OCI-LY3 (cell line): Measurements from ENCODE around the gene RANBP3.

Source experiments
- H2AFZ ChIP-seq: fragments of 200-600, 300-600 bp; shearing (Covaris generic); 2 replicates; pipeline ENCODE4 v1.6.0; 2014; ENCODE audit warnings: antibody characterized with exemption, low read depth, low read length
- H3K27ac ChIP-seq: fragments of 200-600, 300-600 bp; sonication (generic); 2 replicates; pipeline ENCODE4 v1.5.1; 2014; ENCODE audit warnings: mild to moderate bottlenecking, low read length, moderate library complexity, mixed read lengths
- H3K27me3 ChIP-seq: fragments of 200-600, 300-600 bp; sonication (generic); 2 replicates; pipeline ENCODE4 v1.6.1; 2014; ENCODE audit warnings: low read depth, low read length, mixed read lengths
- H3K36me3 ChIP-seq: fragments of 200-600, 300-600 bp; sonication (generic); replicated peaks from 2 replicates; pipeline ENCODE3; 2014; ENCODE audit warnings: low read depth, low read length, mixed read lengths
- H3K4me1 ChIP-seq: fragments of 300-600, 200-600 bp; sonication (generic); 2 replicates; pipeline ENCODE4 v1.6.1; 2014; ENCODE audit warnings: low read length, mixed read lengths
- H3K4me2 ChIP-seq: fragments of 200-600, 300-600 bp; sonication (generic); 2 replicates; pipeline ENCODE4 v1.6.1; 2014; ENCODE audit warnings: low read length, mixed read lengths
- H3K4me3 ChIP-seq: fragments of 300-600, 200-600 bp; sonication (generic); 2 replicates; pipeline ENCODE4 v1.5.1; 2014; ENCODE audit warnings: antibody characterized with exemption, mild to moderate bottlenecking, low read length, moderate library complexity
- H3K79me2 ChIP-seq: fragments of 300-600, 200-600 bp; shearing (Covaris generic); 2 replicates; pipeline ENCODE4 v1.6.1; 2014; ENCODE audit warnings: mild to moderate bottlenecking, low read length, mixed read lengths
- H3K9ac ChIP-seq: fragments of 300-600, 200-600 bp; shearing (Covaris generic); 2 replicates; pipeline ENCODE4 v1.6.0; 2014; ENCODE audit warnings: mild to moderate bottlenecking, low read length, moderate library complexity
- H3K9me3 ChIP-seq: fragments of 200-600, 300-600 bp; shearing (Covaris generic); 2 replicates; pipeline ENCODE4 v1.6.1; 2014; ENCODE audit warnings: low read length, mixed read lengths; ENCODE audit not compliant: insufficient read depth
- H4K20me1 ChIP-seq: fragments of 200-600, 300-600 bp; sonication (generic); 2 replicates; pipeline ENCODE4 v1.6.1; 2016; ENCODE audit warnings: low read length, mixed read lengths; ENCODE audit not compliant: insufficient read depth
- EZH2phosphoT487 ChIP-seq: fragments of 200-600 bp; shearing (Covaris generic); IDR thresholded peaks from 2 replicates; pipeline ENCODE4 v1.6.1; 2018; ENCODE audit warnings: antibody characterized with exemption, mixed run types, low read depth
- TF ChIP-seq, protein P1 (sequence below): fragments of 200-600, 300-600 bp; sonication (generic); IDR thresholded peaks from 2 replicates; pipeline ENCODE4 v1.5.1; 2014; ENCODE audit warnings: antibody characterized with exemption, low read length, low read depth

RANBP3 gene

DNA sequence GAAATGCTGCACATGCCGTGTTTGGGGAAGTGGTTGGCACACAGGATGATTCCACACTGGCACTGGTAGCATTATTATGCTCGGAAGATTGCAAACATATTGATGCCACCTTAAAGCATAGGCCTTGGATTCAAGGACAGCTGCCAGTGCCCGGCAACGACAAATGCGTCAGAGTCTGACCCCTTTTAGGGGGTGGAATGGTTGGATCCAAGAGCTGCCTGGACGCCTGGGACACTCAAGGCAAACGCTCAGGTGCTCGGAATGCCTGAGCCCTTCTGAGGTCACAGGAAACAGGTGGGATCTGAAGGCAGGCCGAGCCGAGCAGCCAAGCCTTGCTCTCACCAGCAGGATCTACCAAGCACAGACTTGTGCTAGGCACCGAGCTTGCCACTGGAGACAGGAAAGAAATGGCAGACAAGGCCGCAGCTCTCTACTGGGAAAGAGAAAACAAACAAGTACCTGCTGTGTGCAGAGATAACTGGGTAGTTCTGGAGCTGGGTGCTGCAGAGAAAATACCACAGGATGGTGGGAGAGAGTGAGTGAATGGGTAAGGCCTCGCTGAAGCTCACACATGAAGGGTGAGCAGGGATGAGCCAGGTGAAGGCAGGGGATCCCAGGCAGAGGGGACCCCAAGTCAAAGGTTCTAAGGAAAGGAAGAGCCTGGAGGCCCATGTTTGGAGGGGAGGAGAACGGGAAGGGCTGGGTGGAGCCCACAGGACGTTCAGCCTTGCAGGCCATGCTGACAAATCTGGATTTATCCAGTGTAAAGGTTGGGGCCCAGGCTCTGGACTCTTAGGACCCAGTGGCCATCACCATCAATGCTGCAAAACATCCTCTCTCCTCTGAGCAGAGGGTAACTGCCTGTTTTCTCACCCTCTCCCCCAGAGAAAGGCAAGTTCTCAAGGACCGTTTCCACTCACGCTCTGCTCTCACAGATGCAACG is 9.2 kb downstream of the RANBP3 start:
- Histone ChIP-seq H3K9me3 (no peaks in the 10 kb centered on the region), H3K9ac (no peak overlapping the region), H3K4me2 (peak overlapping the region; percentile 39), H3K27ac (peak overlapping the region; percentile 29), H3K27me3 (no peaks in the 10 kb centered on the region), H3K36me3 (peaks cover 59% of the 10 kb centered on the region), H3K4me3 (no peak overlapping the region), H4K20me1 (peaks cover 96% of the 10 kb centered on the region), H3K4me1 (peaks cover 24% of the 10 kb centered on the region), H2AFZ (no peak overlapping the region), H3K79me2 (peaks cover 100% of the 10 kb centered on the region)
- TF ChIP-seq EZH2phosphoT487 = no peak
- TF ChIP-seq, protein P1, sequence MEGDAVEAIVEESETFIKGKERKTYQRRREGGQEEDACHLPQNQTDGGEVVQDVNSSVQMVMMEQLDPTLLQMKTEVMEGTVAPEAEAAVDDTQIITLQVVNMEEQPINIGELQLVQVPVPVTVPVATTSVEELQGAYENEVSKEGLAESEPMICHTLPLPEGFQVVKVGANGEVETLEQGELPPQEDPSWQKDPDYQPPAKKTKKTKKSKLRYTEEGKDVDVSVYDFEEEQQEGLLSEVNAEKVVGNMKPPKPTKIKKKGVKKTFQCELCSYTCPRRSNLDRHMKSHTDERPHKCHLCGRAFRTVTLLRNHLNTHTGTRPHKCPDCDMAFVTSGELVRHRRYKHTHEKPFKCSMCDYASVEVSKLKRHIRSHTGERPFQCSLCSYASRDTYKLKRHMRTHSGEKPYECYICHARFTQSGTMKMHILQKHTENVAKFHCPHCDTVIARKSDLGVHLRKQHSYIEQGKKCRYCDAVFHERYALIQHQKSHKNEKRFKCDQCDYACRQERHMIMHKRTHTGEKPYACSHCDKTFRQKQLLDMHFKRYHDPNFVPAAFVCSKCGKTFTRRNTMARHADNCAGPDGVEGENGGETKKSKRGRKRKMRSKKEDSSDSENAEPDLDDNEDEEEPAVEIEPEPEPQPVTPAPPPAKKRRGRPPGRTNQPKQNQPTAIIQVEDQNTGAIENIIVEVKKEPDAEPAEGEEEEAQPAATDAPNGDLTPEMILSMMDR = no peak

DNA sequence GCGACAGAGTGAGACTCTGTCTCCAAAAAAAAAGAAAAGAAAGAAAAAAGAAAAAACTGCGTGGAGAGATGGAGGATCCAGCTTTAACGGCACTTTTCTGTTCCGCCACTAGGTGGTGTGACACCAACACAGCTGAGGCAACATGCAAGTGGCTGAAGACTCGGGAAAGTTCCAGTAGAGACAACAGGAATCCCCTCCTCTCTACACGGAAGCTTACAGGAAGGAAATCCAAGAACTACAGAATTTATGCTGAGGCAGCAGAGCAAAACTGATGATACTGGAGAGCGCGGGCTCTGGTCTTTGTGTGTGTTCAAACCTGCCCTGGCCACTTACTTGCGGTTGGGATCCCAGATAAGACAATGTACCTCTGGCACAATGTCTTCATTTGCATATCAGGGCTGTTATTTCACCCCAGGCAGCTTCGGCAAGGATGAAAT is 9.9 kb downstream of the RANBP3 start:
- Histone ChIP-seq H2AFZ (no peak overlapping the region), H3K4me1 (peaks cover 17% of the 10 kb centered on the region), H3K9ac (no peak overlapping the region), H3K36me3 (peaks cover 52% of the 10 kb centered on the region), H3K9me3 (no peaks in the 10 kb centered on the region), H3K79me2 (peaks cover 100% of the 10 kb centered on the region), H3K27me3 (no peaks in the 10 kb centered on the region), H4K20me1 (peaks cover 96% of the 10 kb centered on the region), H3K4me2 (peak overlapping the region; percentile 39), H3K27ac (peak overlapping the region; percentile 29; the same call in 1 of the 2 replicates), H3K4me3 (no peak overlapping the region)
- TF ChIP-seq, protein P1 = peak; percentile 89
- TF ChIP-seq EZH2phosphoT487 = no peak

DNA sequence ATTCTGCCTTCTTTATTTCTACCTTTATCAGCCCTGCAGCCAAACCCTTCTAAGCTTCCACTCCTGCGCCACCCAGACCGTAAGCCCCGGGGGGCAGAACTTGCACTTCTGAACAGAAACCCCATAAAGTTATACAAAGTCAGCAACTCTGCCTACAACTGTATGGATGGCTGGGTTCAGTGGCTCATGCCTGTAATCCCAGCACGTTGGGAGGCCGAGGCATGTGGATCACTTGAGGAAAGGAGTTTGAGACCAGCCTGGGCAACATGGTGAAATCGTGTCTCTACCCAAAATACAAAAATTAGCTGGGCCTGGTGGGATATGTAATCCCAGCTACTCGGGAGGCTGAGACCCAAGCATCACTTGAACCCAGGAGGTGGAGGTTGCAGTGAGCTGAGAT is 10.4 kb downstream of the RANBP3 start:
- H3K36me3 ChIP-seq = peaks cover 48% of the 10 kb centered on the region

DNA sequence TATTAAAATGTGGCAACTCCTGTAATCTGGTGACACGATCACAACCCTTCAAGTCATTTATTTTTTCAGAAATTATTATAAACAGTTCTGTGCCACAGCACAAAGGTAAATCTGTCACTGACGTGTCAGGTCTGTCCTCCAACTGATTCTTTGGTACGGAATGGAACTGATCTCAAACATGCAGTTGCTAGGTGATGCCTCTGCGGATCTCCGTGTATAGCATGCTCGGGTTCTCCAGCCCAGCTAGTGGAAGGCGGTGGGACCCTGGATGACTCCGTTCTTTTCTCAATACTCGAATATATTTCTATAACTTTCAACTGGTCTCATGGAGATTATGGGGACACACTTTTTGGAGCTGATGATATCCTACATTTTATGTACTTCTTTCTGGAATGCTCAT is 11.0 kb downstream of the RANBP3 start:
- Histone ChIP-seq H3K27ac (no peak overlapping the region), H2AFZ (no peak overlapping the region), H4K20me1 (peaks cover 96% of the 10 kb centered on the region), H3K4me3 (no peak overlapping the region), H3K4me2 (no peak overlapping the region), H3K4me1 (peaks cover 12% of the 10 kb centered on the region), H3K36me3 (peaks cover 42% of the 10 kb centered on the region), H3K9ac (no peak overlapping the region), H3K9me3 (no peaks in the 10 kb centered on the region), H3K79me2 (peaks cover 100% of the 10 kb centered on the region), H3K27me3 (no peaks in the 10 kb centered on the region)
- TF ChIP-seq, protein P1 = no peak
- TF ChIP-seq EZH2phosphoT487 = no peak

More for the DNA sequence above, 10.4 kb downstream of the RANBP3 start:
- Histone ChIP-seq H4K20me1 (peaks cover 96% of the 10 kb centered on the region), H2AFZ (no peak overlapping the region), H3K27me3 (no peaks in the 10 kb centered on the region), H3K9me3 (no peaks in the 10 kb centered on the region), H3K79me2 (peaks cover 100% of the 10 kb centered on the region), H3K4me1 (peaks cover 13% of the 10 kb centered on the region), H3K4me3 (no peak overlapping the region), H3K4me2 (no peak overlapping the region), H3K9ac (no peak overlapping the region), H3K27ac (no peak overlapping the region)
- no peak for TF ChIP-seq EZH2phosphoT487
- TF ChIP-seq, protein P1 = no peak
